HL-60 (cell line): ENCODE measurements around the gene CHMP1A.

Experiments used
- CTCF ChIP-seq: IDR thresholded peaks from one replicate; pipeline ENCODE4 v1.5.1; 2011; ENCODE audit warnings: low read length, control low read depth, inconsistent platforms; ENCODE audit not compliant: insufficient read depth
- POLR2AphosphoS5 ChIP-seq: IDR thresholded peaks from 2 replicates; pipeline ENCODE4 v1.6.1; 2012; ENCODE audit warnings: low read depth
- REST ChIP-seq: IDR thresholded peaks from 2 replicates; pipeline ENCODE4 v1.6.1; 2012; ENCODE audit warnings: low read depth; ENCODE audit not compliant: insufficient replicate concordance
- SPI1 ChIP-seq: IDR thresholded peaks from 2 replicates; pipeline ENCODE4 v1.6.1; 2012; ENCODE audit warnings: low read depth, mild to moderate bottlenecking, borderline replicate concordance

GRCh38 chr16:89700649-89701424, 43.3 kb upstream of the CHMP1A start:
- TF ChIP-seq CTCF (no peak), REST (no peak), POLR2AphosphoS5 (no peak), SPI1 (no peak)
